ENCODE measurements around the gene MLLT1.

MLLT1 gene

DNA sequence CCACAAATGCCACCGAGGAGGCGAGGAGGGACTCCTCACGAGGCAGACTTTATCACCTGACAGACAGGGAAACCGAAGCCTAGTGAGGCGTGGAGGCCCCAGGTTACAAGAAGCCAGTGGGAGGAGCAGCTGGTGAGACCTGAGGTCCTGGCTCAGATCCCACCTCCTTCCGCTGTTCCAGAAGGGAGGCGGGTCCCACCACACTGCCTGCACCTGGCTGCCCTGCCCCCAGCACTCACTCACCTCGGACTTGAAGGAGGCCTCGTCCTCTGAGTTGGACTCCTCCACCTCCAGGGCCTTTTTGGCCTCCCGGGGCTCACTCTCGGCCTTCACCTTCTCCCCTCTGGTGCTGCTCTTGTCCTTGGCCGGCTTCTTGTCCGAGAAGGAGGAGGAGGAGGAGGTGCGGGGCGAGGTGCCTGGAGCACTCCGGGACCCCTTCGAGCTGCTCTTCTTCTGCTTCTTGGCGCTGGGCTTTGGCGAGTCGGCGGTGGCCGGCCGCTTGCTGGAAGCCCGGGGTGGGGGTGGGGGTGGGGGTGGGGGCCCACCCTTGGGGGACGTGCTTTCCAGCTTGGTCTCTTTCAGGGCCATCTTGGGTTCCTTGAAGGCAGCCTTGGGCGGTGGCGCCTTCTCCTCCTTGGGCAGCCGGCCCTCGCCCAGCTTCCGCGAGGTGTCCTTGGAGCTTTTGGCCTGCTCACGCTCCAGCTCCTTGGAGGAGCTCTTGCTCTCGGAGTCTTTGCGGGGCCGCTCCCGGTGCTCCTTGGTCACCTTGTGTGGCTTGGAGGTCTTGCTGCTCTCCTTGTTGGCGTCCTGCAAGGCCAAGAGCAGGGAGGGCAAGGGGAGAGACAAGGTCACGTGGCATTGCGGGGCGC, 57.7 kb downstream of the MLLT1 start:
- DNase-seq (ENCODE audit: low spot score) = no peak

DNA sequence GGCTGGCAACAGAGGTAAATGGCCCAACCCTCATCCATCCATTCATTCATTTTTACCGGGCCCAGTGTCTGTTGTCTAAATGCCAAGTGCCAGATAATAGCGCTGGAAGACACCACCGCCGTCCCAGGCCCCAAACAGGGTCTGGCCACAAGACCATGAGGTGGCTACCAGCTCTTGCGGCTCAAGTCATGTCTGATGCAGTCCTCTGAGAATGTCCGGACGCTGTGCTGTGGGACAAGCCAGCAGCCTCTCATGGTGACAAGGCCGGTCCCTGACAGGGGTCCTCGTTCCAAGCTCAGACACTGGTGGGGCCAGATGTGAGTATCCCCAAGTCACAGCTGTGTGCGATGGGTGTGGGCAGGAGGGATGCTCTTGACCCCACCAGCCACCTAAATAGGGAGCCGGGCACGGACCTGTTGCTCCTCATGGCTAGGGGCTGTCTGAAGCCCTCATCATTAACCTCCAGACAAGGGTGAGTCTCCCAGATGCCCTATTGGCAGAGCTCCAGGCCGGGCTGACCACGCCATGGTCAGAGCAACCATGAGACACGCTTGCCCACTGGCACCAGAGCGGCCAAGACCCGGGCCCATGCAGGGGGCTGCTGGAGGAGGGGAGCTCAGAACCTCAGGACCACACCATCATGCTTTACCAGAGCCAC, 58.4 kb downstream of the MLLT1 start:
- DNase-seq (ENCODE audit: low spot score) = no peak

DNA sequence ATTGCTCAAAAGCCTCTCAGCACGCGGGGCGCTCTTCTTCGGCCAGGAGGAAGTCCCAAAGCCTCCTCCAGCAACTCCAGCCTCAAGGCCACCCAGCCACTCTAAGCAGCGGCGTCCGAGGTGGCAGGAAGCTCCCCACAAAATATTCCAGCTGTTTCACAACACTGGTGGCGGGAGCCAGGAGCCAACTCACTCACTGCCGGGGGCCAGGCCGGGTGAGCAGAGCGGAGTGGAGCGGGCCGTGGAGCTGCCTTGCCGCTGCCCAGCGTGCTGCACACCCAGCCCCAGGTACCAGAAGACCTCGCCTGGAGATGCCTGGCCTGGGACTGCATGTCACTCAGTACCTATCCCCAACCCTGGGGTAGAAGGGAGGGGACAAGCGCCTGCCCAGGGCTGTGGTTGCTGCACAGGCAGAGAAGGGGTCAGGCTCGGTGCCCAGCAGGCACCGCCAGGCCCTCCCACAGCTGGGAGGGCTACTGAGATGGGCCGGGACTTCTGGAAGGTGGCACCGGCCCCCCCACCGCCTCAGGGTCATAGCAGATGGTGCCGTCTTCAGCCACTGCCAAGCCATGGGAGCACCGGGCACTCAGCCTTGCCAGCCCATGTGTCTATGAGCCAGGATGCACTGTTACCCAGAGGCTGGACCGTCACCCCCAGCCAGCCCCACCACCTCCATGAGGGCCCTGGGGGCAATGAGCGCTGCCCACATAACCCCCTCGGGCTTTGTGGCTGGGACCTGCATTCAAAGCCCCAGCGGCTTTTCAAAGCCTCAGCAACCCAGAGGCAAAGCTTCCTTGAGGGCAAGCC, 59.2 kb downstream of the MLLT1 start:
- DNase-seq (ENCODE audit: low spot score) = no peak

DNA sequence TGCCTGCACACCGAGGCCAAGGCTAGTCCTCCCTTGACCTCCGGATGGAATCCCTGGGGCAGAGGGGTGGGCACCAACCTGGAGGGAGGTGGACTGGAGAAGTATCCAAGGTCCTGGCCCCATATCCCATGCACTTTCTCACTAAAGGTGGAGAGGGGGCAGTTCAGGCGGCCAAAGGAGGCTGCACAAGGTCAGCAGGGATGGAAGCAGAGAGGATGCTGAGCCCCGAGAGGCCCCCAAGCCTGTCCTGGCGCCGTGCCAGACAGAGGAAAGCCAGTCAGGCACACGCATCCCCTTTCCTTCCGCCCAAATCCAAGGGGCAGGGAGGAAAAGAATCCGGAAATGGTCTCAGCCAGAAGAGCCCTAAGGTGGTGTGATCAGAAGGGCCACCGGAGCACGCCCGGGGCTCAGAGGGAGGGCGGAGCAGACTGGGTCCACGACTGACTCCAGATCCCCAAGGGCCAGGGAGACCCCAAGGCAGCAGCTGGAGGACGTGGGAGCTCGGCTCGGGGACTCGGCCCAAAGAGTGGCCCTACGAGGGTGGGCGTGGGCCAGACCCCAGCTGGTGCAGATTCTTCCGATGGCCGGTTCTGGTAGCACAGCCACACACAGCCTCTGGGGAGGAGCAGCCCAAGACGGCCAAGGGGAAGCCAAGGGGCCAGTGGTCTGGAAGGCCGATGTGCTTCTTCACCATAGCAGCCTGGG, 60.0 kb downstream of the MLLT1 start:
- DNase-seq (ENCODE audit: low spot score) = no peak

DNA sequence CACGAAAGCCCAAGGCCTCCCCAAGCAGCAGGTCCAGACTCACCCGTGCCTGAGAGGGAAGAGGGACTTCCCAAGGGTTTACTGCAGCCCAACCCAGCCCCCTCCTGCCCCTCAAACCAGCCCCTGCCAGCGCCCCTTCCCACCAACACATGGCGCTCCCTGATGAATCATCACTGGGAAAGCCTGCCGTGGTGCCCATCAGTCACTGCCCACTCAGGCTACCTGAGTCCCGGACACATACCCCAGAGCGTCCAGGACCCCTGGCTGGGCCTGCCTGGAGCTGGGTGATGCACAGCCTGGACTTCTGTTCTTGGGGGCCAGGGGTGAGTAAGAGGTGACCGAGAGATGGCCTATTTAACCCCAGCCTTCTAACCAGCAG, 60.6 kb downstream of the MLLT1 start:
- DNase-seq (ENCODE audit: low spot score) = no peak

DNA sequence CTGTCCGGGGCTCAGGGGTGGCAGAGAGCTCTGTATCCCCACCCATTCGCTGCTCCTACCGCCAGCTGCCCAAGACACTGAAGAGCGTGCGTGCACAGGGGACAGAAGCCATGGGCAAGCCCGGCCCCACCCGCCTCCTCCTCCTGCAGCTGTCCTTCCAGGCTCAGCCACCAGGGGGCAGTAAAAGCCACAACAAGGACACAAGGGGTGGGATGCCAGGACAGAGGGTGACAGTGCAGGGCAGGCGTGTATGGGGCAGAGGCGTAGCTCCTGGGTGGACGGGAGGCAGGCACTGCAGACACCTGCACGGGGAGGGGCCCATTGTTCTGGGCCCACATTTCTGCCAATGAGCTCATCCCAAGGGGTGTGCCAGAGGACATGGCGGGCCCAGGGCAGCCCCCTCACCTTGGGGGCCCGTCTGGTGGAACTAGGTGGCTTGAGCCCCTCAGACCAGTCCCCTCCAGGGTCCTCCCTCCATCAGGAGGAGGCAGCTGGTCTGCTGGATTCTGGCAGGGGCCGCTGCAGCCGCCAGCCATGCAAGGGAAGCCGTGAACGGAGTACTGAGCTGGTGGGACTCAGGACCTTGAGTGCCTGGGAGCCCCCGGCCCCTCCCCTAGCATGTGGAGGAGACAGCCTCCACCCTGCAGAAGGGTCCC, 61.2 kb downstream of the MLLT1 start:
- peak; percentile 98 for DNase-seq (ENCODE audit: low spot score)

DNA sequence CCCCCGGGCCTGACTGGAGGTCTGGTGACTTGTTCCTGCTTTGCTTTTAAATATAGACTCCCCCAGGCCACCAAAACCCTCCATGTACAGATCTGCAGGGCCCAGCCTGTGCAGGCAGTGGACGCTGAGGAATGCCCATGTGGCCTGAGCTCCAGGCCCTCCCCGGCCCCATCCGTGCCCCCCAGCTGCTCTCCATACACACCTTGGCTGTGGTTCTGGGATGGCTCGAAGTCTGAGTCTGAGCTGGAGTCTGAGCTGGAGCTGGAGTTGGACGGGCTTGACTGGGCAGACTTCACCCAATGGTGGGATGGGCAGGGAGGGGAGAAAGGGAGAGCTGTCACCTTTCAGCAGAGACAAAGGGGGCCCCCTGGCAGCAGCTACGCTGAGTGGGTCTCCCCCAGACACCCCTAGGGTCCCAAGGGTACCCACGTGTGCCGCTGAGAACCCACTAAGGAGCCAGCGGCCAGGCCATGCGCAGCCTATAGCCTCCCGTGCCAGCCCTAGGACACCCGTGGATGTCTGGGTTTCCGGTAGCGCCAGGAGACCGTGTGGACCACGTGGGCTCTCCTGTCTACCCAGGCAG, 61.9 kb downstream of the MLLT1 start:
- DNase-seq (ENCODE audit: low spot score) = no peak

DNA sequence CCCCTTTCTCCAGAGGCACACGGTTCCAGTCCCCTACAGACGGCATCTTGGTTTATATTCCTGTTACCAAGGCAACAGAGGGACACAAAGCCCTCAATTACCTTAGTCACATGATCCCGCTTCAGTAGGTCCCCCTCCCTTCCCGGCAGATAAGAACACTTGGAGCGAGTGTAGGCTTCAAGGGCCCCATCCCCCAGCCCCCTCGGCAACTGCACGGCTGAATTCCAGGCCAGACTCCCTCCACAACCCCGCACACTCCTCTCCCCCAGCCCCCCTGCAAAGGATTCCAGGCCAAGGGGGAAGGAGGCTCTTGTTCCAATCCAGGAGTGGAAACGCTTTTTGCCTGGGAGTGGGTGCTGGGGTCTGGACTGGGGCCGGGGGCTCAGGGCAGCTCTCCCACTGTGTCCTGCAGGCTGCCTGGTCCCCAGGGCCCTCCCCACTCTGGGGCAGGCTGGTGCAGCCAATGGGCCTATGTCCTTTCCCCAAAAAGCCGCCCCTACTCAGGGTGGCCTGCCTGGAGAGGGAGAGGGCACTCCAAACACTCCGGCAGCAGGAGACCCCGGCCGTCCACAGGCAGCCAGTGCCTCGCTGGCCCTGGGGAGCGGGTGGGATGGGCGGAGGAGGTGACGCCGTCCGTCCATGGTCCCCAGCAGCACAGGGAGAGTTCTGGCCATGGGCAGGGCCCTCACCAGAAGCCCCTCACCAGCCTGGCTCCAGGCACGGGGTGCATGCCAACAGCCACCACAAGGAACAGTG, 62.6 kb downstream of the MLLT1 start:
- DNase-seq (ENCODE audit: low spot score) = no peak

DNA sequence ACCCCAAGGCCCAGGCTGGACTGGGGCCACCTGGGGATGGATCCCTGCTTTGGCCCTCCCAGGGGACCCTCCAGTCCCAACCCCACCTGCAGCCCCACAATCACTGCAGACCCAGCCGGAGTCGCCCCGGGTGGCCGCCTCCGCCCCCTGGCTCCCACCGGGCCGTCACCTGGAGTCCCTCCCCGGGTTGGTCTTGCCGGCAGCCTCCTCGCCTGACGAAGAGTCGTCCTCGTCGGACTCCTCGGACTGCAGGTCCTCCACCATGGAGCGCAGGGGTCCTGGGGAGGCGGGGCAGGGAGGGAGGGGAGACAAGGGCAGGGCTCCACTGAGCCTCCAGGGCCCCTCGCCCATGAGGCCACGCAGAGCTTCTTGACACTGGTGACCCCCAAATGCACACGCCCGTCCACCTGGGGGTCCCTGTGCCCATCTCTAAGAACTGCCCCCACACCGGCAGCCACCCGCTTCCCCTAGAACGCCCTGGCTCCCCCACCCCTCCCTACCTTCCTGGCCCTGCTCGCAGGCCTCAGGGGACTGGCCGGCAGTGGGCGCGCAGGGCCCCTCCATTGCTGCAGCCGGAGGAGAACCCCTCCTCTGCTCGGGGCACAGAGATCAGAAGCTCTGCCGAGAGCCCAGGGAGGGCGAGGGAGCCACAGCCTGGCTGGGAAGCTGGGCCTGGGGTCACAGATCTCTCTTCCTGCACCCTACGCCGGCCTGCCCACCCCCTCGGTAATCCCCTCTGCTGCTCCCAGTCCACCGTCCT, 63.4 kb downstream of the MLLT1 start:
- DNase-seq (ENCODE audit: low spot score) = no peak

DNA sequence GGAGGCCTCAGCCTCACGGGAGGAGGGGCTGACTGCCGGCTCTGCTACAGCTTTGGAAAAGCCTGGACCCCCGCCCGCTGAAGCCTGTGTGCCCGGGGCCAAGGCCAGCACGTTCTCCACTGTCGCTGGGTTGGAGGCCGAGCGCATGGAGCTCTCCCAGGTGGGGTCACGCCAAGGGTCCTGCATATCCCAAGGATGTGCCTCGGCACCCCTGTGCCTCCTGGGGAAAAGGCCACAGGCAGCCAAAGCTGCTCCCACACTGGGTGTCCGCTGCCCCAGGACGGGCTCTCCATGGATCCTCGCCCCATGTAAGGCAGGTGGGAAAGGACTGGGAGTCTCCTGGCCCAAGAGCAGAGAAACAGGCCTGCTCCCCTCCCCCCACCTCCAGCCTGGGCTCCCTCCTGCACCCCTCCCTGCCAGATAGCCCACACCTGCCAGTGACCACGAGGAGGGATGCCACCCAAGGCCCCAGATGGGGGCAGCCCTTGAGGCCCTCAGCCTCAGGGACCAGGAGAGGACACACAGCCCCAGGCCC, 64.0 kb downstream of the MLLT1 start:
- DNase-seq (ENCODE audit: low spot score) = no peak

DNA sequence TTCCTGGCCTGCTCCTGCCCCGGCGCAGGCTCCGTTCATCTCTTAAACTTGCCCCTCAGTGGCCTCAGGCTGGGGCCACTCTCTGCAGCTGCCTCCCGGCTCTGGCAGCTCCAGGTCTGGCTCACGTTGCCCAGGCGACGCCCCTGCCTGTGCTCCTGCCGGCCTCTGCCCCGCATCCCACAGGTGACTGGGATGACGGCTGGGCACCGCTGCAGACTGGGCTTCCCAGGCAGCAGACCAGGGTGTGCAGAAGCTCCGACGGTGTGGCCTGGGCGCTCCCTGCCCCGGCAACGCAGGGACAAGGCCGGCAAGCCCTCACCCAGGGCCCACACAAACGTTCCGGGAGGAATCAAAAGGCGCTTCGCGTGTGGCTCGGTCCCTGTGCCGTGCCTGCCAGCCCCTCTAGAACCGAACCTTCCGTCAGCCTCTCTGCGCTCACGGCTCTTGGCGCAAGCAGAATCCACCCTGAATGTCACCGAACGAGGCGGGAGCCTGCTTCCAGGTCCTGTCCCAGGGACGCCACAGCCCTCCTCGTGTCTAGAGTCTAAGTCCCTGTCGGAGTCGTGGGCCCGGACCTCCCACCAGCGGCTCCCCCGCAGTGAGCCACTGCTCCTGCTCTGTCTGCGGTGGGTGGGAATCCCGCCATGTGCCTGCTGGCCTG, 64.8 kb downstream of the MLLT1 start:
- DNase-seq (ENCODE audit: low spot score) = no peak

DNA sequence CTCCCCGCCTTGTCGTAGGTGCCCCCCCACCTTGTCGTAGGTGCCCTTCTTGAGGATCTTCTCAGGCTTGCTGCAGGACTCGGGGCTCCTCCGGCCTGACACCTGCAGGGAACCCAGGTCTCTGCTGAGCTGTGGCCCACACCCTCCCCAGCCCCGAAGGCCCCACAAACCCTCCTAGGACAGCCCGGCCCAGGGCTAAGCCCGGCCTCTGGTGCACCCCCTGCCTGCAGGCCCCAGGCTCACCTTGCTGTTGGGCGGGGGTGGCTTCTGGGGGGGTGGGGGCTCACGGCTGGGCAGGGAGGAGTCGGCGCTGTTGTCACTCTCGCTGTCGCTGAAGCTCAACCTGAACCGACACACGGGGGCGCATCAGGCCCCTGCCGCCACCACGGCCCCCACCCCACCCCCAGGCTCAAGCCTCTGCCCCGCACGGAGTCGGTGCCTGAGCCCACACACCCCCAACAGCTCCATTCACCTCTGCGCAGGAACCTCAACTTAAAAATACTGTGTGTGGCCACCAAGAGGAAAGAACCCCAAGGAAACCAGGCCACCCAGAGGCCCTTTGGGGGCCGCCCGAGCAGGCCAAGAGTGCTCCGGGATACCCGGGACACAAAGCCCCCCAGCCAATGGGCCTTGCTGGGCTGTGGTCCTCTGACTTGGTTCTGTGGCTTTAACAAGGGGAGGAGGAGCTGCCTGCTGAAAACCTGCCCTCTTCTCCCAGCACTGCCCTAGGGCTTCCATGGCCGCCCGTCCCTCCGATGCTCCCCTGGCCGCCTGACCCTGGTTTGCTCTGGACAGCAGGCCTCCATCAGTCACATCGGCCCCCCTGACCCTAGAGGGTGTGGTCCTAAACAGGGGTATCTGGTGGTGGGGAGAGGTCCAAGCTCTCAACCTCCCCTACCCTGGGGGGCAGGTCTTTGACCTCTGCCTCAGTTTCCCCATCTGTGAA, 65.8 kb downstream of the MLLT1 start:
- DNase-seq (ENCODE audit: low spot score) = no peak

DNA sequence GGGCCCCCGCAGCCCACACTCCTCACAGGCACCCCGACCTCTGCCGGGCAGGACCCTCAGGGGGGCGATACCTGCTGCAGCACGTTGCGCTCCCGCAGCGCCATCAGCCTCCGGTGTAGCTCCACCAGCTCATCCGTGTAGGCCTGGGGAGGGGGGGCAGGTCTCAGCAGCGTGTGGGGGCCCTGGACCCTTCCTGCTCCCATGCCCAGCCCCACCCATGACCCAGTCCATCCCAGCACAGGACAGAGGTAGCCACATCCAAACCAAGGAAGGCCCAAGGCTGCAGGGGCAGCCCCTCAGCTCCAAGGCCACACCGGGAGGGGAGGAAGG, 66.5 kb downstream of the MLLT1 start:
- DNase-seq (ENCODE audit: low spot score) = no peak

DNA sequence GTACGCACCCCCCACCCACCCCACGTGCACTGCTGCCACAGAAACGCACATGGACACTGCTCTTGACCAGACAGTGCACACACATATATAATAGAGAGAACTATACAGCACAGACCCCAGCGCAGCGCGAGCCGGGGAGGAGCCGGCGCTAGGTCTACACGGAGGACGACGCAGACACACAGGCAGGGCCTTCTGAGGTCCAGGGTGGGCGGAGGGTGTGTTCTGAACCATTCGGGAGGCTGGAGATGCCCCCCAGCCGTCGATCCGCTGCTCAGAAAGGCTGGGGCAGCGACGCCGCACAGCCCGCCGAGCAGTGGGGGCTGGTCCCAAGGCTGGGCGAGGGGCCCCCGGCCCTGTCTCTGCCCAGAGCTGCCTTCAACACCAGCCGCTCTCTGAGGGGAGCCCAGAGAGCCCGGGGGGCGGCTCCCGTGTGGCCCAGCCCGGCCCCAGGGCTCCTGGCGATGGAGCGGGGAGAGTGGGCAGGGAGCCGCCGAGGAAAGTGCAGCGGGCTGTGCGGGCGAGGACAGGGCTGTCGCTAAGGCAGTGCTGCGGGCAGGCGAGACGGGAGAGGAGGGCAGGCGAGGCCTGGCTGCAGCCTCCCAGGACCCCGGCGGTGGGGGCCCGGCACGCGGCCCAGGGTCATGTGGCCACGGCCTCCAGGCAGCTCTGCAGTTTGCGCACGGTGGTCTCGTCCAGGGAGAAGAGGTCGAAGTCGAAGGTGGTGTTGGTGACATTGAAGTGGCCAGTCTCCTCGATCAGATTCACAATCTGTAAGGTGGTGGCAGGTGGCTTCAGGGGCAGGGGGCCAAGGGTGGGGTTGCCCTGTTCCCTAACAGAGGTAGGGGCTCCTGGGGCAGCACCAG, 67.1 kb downstream of the MLLT1 start:
- no peak for DNase-seq (ENCODE audit: low spot score)

DNA sequence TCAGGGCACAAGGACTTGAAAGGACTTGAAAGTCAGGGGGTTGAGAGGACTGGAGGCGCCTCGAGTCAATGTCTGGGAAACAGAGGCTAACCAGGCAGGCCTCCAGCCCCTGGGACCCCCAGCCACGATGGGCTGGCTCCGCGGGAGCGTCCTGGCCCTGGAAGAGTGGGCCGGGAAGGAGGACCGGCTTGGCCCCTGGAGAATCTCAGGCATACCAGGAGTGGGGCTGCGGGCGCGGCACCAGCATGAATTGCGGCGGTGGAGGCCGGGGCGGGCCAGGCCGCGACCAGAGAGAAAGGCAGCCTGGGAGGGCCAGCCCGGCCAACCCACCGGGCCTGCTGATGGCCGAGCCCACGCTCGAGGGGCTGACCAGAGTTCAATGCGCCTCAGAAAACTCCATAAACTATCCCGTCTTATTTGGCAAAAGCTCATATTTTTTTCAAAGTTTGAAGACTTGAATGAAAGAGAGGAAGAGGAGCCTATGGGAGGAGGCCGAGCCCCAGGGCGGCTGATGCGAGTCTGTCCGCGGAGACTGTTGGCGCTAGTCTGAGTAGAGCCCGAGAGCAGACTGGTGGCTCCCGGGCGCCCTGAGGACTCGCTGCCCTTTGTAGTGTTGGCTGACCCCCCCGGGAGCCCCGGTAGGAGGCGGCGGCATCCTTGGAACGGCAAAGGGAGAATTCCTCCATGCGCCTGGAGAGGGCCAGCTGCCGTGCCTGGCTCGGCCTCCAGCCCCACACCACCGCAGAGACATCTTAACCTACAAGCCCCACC, 68.0 kb downstream of the MLLT1 start:
- DNase-seq (ENCODE audit: low spot score) = no peak

Data from hepatic stellate cell (primary cell).